DND-41 (cell line): ENCODE measurements around the gene DSG3.

Source experiments
- ATAC-seq: fragments of 200-7000 bp; cut with Tn5 transposase; 3 replicates; pipeline ENCODE4 v1.9.1; 2021; ENCODE audit warnings: low read depth; ENCODE audit not compliant: insufficient read depth
- DNase-seq: peaks from one replicate; pipeline ENCODE4 v3.0.0-alpha.2; 2020
- H2AFZ ChIP-seq: 2 replicates; pipeline ENCODE4 v1.6.0; 2012; ENCODE audit warnings: low read depth, low read length
- H3K27ac ChIP-seq: 2 replicates; pipeline ENCODE4 v1.5.1; 2012; ENCODE audit warnings: low read length, inconsistent platforms
- H3K27me3 ChIP-seq: fragments of 200-600 bp; sonication (generic); 2 replicates; pipeline ENCODE4 v1.6.0; 2012; ENCODE audit warnings: low read length, mild to moderate bottlenecking, inconsistent platforms; ENCODE audit not compliant: insufficient read depth, poor library complexity
- H3K36me3 ChIP-seq: 2 replicates; pipeline ENCODE4 v1.5.1; 2012; ENCODE audit warnings: low read length, inconsistent platforms; ENCODE audit not compliant: insufficient read depth
- H3K4me1 ChIP-seq: 2 replicates; pipeline ENCODE4 v1.5.1; 2012; ENCODE audit warnings: mild to moderate bottlenecking, low read length; ENCODE audit not compliant: insufficient read depth
- H3K4me2 ChIP-seq: 2 replicates; pipeline ENCODE4 v1.6.0; 2012; ENCODE audit warnings: mild to moderate bottlenecking, moderate library complexity, low read length, inconsistent platforms; ENCODE audit not compliant: insufficient read depth
- H3K4me3 ChIP-seq, 2 experiments: fragments of 200-600 bp in 1 of 2; shearing (Covaris generic) in 1 of 2; 2 replicates each; pipeline ENCODE4 v1.5.1; 2012 to 2016; ENCODE audit warnings: inconsistent platforms in 2 of 2, low read length in 2 of 2, mild to moderate bottlenecking in 2 of 2, low read depth in 1 of 2, moderate library complexity in 1 of 2
- H3K79me2 ChIP-seq: 2 replicates; pipeline ENCODE4 v1.6.0; 2012; ENCODE audit warnings: low read length, inconsistent platforms; ENCODE audit not compliant: insufficient read depth
- H3K9ac ChIP-seq: 2 replicates; pipeline ENCODE4 v1.6.0; 2012; ENCODE audit warnings: low read depth, mild to moderate bottlenecking, inconsistent platforms, low read length, moderate library complexity
- H3K9me3 ChIP-seq: 2 replicates; pipeline ENCODE4 v1.5.1; 2012; ENCODE audit warnings: low read length, moderate library complexity, mild to moderate bottlenecking, inconsistent platforms; ENCODE audit not compliant: insufficient read depth, severe bottlenecking
- H4K20me1 ChIP-seq: 2 replicates; pipeline ENCODE4 v1.6.0; 2012; ENCODE audit warnings: low read length; ENCODE audit not compliant: insufficient read depth
- CTCF ChIP-seq: IDR thresholded peaks from 2 replicates; pipeline ENCODE4 v1.5.1; 2012; ENCODE audit warnings: borderline replicate concordance, low read length, moderate library complexity, mild to moderate bottlenecking; ENCODE audit not compliant: poor library complexity, severe bottlenecking; ENCODE audit errors: extremely low read depth
- EZH2 ChIP-seq: IDR thresholded peaks from 3 replicates; pipeline ENCODE4 v1.6.1; 2012; ENCODE audit warnings: borderline replicate concordance, low read depth, mild to moderate bottlenecking, moderate library complexity, low read length, inconsistent platforms; ENCODE audit not compliant: severe bottlenecking

Gene DSG3

GRCh38 chr18:31512203-31512764, 64.7 kb downstream of the DSG3 start:
- H3K4me1 ChIP-seq = no peaks in the 10 kb centered on the region
- no peak overlapping the region for H3K9ac ChIP-seq
- DNase-seq = no peak
- no peak overlapping the region for H3K4me3 ChIP-seq
- H3K27me3 ChIP-seq = peaks cover 16% of the 10 kb centered on the region
- no peaks in the 10 kb centered on the region for H4K20me1 ChIP-seq
- H3K79me2 ChIP-seq = no peaks in the 10 kb centered on the region
- TF ChIP-seq EZH2 = no peak
- TF ChIP-seq CTCF = no peak
- H3K4me2 ChIP-seq = no peak overlapping the region
- H3K36me3 ChIP-seq = no peaks in the 10 kb centered on the region
- H3K27ac ChIP-seq = no peak overlapping the region
- H3K9me3 ChIP-seq = no peaks in the 10 kb centered on the region
- ATAC-seq = no peak
- H2AFZ ChIP-seq = no peak overlapping the region

GRCh38 chr18:31513189-31513935, 65.8 kb downstream of the DSG3 start:
- Histone ChIP-seq H3K4me3 (no peak overlapping the region), H3K27me3 (peaks cover 16% of the 10 kb centered on the region), H2AFZ (no peak overlapping the region), H3K4me2 (no peak overlapping the region), H3K9me3 (no peaks in the 10 kb centered on the region), H3K4me1 (no peaks in the 10 kb centered on the region), H3K36me3 (no peaks in the 10 kb centered on the region), H3K27ac (no peak overlapping the region), H3K9ac (no peak overlapping the region), H3K79me2 (no peaks in the 10 kb centered on the region), H4K20me1 (no peaks in the 10 kb centered on the region)
- DNase-seq = no peak
- TF ChIP-seq CTCF = no peak
- no peak for TF ChIP-seq EZH2
- no peak for ATAC-seq

GRCh38 chr18:31516437-31516836, 68.9 kb downstream of the DSG3 start:
- ATAC-seq = no peak
- H3K27me3 ChIP-seq = peaks cover 13% of the 10 kb centered on the region
- no peak for TF ChIP-seq CTCF
- no peak for TF ChIP-seq EZH2
- H3K9me3 ChIP-seq = no peaks in the 10 kb centered on the region
- no peak overlapping the region for H3K9ac ChIP-seq
- H4K20me1 ChIP-seq = no peaks in the 10 kb centered on the region
- H3K79me2 ChIP-seq = no peaks in the 10 kb centered on the region
- no peaks in the 10 kb centered on the region for H3K36me3 ChIP-seq
- H3K4me1 ChIP-seq = no peaks in the 10 kb centered on the region
- H3K4me2 ChIP-seq = no peak overlapping the region
- no peak overlapping the region for H3K27ac ChIP-seq
- no peak overlapping the region for H2AFZ ChIP-seq
- no peak overlapping the region for H3K4me3 ChIP-seq
- DNase-seq = no peak
